HepG2 (cell line): Measurements from ENCODE around the gene CFAP90. TPM values are rescaled to one million over a fixed set of nuclear protein-coding genes. Genes with fewer than 3 reads are reported as not detected.

Source experiments
- ATAC-seq: fragments of 200-7000 bp; cut with Tn5 transposase; 3 replicates; pipeline ENCODE4 v1.9.1; 2020; ENCODE audit warnings: mild to moderate bottlenecking, moderate library complexity
- BruUV-seq: library from RNA; stranded (reverse); fragments of 400-500 nt; replicated peaks from 2 replicates; lab custom pipeline; 2021; lab: Mats Ljungman, UMichigan
- CTCF ChIA-PET: fragments of 300-600 bp; formaldehyde crosslinking; extraction: SDS; loops from one replicate; lab custom pipeline; 2021; ENCODE audit warnings: low total read pairs, inconsistent platforms, low intra/inter-chr PET ratio; lab: Yijun Ruan, JAX
- POLR2A ChIA-PET: fragments of 350-600 bp; sonication (Branson Sonifier 250); formaldehyde crosslinking; loops from one replicate; lab custom pipeline; 2020; ENCODE audit warnings: antibody characterized with exemption, inconsistent platforms; lab: Yijun Ruan, JAX
- DNase-seq: peaks from one replicate; pipeline ENCODE4 v3.0.0-alpha.2; 2015; ENCODE audit warnings: low spot score
- FAIRE-seq: peaks from 3 replicates; lab custom pipeline; 2011; peaks lifted over from hg19 to GRCh38; lab: Jason Lieb, UNC
- H2AFZ ChIP-seq: one replicate; pipeline ENCODE4 v1.6.1; 2011; ENCODE audit warnings: low read length, inconsistent platforms
- H3K27ac ChIP-seq: fragments of 300-600 bp; 3 replicates; pipeline ENCODE4 v1.8.0; 2011; ENCODE audit warnings: mixed run types, mild to moderate bottlenecking, mixed read lengths, low read length, inconsistent platforms; ENCODE audit not compliant: insufficient read depth; ENCODE audit errors: extremely low read length
- H3K27me3 ChIP-seq, 2 experiments: fragments of 200-600 bp in 1 of 2; 2 replicates in 1 of 2; 3 replicates in 1 of 2; pipeline versions ENCODE4 v1.6.0 to v1.8.0; 2011; ENCODE audit warnings: low read length in 2 of 2, mild to moderate bottlenecking in 2 of 2, moderate library complexity in 2 of 2, inconsistent platforms in 1 of 2; ENCODE audit not compliant: insufficient read depth in 2 of 2, control insufficient read depth in 1 of 2
- H3K36me3 ChIP-seq, 2 experiments: fragments of 200-600 bp in 1 of 2; replicated peaks in 1 of 2; 2 replicates in 1 of 2; 3 replicates in 1 of 2; pipeline versions ENCODE4 v1.5.1 to v1.8.0; 2011; ENCODE audit warnings: low read length in 2 of 2, inconsistent platforms in 1 of 2; ENCODE audit not compliant: insufficient read depth in 2 of 2, control insufficient read depth in 1 of 2
- H3K4me1 ChIP-seq: 2 replicates; pipeline ENCODE4 v1.5.1; 2012; ENCODE audit warnings: low read length, inconsistent platforms; ENCODE audit not compliant: insufficient read depth
- H3K4me2 ChIP-seq: 2 replicates; pipeline ENCODE4 v1.6.0; 2011; ENCODE audit warnings: low read depth, low read length, inconsistent platforms
- H3K4me3 ChIP-seq, 3 experiments: fragments of 200-600 bp in 1 of 3; sonication (generic), shearing (Covaris generic) in 1 of 3; replicated peaks in 1 of 3; 2 replicates each; pipeline ENCODE4 v1.5.1; 2011 to 2016; ENCODE audit warnings: low read length in 3 of 3, inconsistent platforms in 2 of 3, low read depth in 2 of 3, mild to moderate bottlenecking in 2 of 3, control low read depth in 1 of 3, mixed read lengths in 1 of 3; ENCODE audit not compliant: insufficient read depth in 1 of 3
- H3K79me2 ChIP-seq: one replicate; pipeline ENCODE4 v1.6.1; 2011; ENCODE audit warnings: low read length, inconsistent platforms; ENCODE audit not compliant: insufficient read depth
- H3K9ac ChIP-seq: 2 replicates; pipeline ENCODE4 v1.6.0; 2011; ENCODE audit warnings: mild to moderate bottlenecking, low read depth, low read length, inconsistent platforms; ENCODE audit not compliant: insufficient read depth
- H3K9me3 ChIP-seq: 2 replicates; pipeline ENCODE4 v1.5.1; 2012; ENCODE audit warnings: mild to moderate bottlenecking, low read length
- H4K20me1 ChIP-seq: 2 replicates; pipeline ENCODE4 v1.6.0; 2011; ENCODE audit warnings: inconsistent platforms, mild to moderate bottlenecking, low read length, moderate library complexity; ENCODE audit not compliant: insufficient read depth
- DR1 ChIP-seq: sonication (generic); formaldehyde crosslinking; IDR thresholded peaks from 2 replicates; pipeline ENCODE4 v1.8.0; 2021; ENCODE audit warnings: mild to moderate bottlenecking, missing genetic modification reagents, inconsistent platforms
- KAT8 ChIP-seq: IDR thresholded peaks from 2 replicates; pipeline ENCODE4 v1.6.1; 2016; ENCODE audit warnings: missing genetic modification reagents, missing compliant biosample characterization
- MIXL1 ChIP-seq: IDR thresholded peaks from 2 replicates; pipeline ENCODE4 v1.6.1; 2016
- RAD51 ChIP-seq: fragments of 450-650 bp; IDR thresholded peaks from 2 replicates; pipeline ENCODE4 v1.6.1; 2016; ENCODE audit warnings: borderline replicate concordance
- RXRA ChIP-seq: sonication (generic); formaldehyde crosslinking; IDR thresholded peaks from 2 replicates; pipeline ENCODE4 v1.5.1; 2020; ENCODE audit warnings: missing genetic modification reagents
- SATB2 ChIP-seq: sonication (generic); formaldehyde crosslinking; IDR thresholded peaks from 2 replicates; pipeline ENCODE4 v1.5.0; 2020; ENCODE audit warnings: missing genetic modification reagents
- ZFY ChIP-seq: sonication (generic); formaldehyde crosslinking; IDR thresholded peaks from 2 replicates; pipeline ENCODE4 v1.4.0; 2020; ENCODE audit warnings: missing genetic modification reagents
- ZNF44 ChIP-seq: sonication (generic); formaldehyde crosslinking; IDR thresholded peaks from 2 replicates; pipeline ENCODE4 v1.5.1; 2020; ENCODE audit warnings: mild to moderate bottlenecking, missing genetic modification reagents
- ZNF605 ChIP-seq: sonication (generic); formaldehyde crosslinking; IDR thresholded peaks from 2 replicates; pipeline ENCODE4 v1.8.0; 2022; ENCODE audit warnings: mild to moderate bottlenecking, missing genetic modification reagents
- ZNF652 ChIP-seq: IDR thresholded peaks from 2 replicates; pipeline ENCODE4 v1.6.1; 2016; ENCODE audit warnings: low read depth, borderline replicate concordance
- ZNF878 ChIP-seq: sonication (generic); formaldehyde crosslinking; IDR thresholded peaks from 2 replicates; pipeline ENCODE4 v1.8.1; 2023; ENCODE audit warnings: mild to moderate bottlenecking, missing genetic modification reagents, moderate library complexity
- WGBS: methylation state at CpG from one replicate; pipeline ENCODE4 v1.1.6; 2017; ENCODE audit warnings: low lambda C conversion rate; 5-methylcytosine and 5-hydroxymethylcytosine counted together
- in situ Hi-C: cut with HindIII; loops from 2 replicates; pipeline ENCODE4 v1.10.0; 2017; ENCODE audit warnings: low pct_unique_long_range_greater_than_20kb; ENCODE audit not compliant: extremely low pct_ligation_motif_present
- intact Hi-C: fragments of 100-400 bp; cut with micrococcal nuclease; formaldehyde crosslinking; loops from one replicate; pipeline ENCODE4 v1.10.0; 2022; ENCODE audit not compliant: unreplicated experiment
- polyA plus RNA-seq, 8 experiments: library from polyadenylated mRNA; depleted of rRNA in 3 of 8; stranded (reverse) in 7 of 8; unstranded in 1 of 8; fragments of >200 nt; fragmentation: Illumina TruSeq in 4 of 8; extraction: Trizol in 4 of 8; gene quantifications; 2 replicates each; pipeline versions ENCODE4 v1.2.1 to v1.2.3, GENCODE V29; 2011 to 2016; ENCODE audit warnings: low read depth in 4 of 8, missing spikeins in 1 of 8, mixed read lengths in 1 of 8; ENCODE audit not compliant: insufficient read depth in 1 of 8
- total RNA-seq, 5 experiments: library from RNA; depleted of rRNA; stranded (reverse); fragments of >200 nt; fragmentation: Illumina TruSeq; extraction: Trizol; gene quantifications; 2 replicates each; pipeline ENCODE4 v1.2.3, GENCODE V29; 2016; ENCODE audit warnings: low read depth in 1 of 5
- TF ChIP-seq, protein P1 (sequence below): sonication (generic); formaldehyde crosslinking; IDR thresholded peaks from 2 replicates; pipeline ENCODE4 v1.4.0; 2020; ENCODE audit warnings: missing genetic modification reagents
- TF ChIP-seq, protein P2 (sequence below): sonication (generic); formaldehyde crosslinking; IDR thresholded peaks from 2 replicates; pipeline ENCODE4 v1.5.0; 2020; ENCODE audit warnings: mild to moderate bottlenecking, missing genetic modification reagents
- TF ChIP-seq, protein P3 (sequence below): sonication (generic); formaldehyde crosslinking; IDR thresholded peaks from 2 replicates; pipeline ENCODE4 v1.8.0; 2022; ENCODE audit warnings: low read depth, missing genetic modification reagents

The CFAP90 gene
- total and polyA plus RNA-seq, 2 of the 13 experiments (the other 11 are each of a cell fraction or from before 2014, with no cell fraction given), result 0.11 TPM; not detected in 1

DNA sequence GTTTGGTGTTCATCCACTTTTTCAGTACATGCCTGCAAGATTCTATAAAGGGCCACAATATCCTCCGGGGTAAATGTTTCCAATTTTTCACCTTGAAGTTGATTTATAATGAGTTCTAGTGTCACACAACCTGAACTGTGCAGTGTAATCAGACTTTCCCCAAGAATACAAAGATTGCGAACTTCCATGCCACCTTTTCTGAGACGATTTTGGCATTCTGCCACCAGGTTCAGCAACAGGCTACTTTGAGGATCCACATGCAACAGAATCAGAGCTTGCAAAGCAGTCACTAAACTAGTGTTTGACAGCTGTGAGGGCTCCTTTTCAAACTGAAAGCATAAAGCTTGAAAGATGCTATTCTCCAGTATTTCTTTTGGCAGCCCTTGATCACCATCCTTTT is 16.3 kb upstream of the CFAP90 start:
- no peak for FAIRE-seq
- no peak for ATAC-seq
- Histone ChIP-seq H3K4me2 (peak overlapping the region; percentile 82), H3K4me1 (peaks cover 50% of the 10 kb centered on the region), H2AFZ (no peak overlapping the region), H3K4me3 (peak overlapping the region in 1 of 3 experiments; percentile 89; a peak in 1 of 6 replicates), H3K27me3 (no peaks in the 10 kb centered on the region; a peak in 1 of 5 replicates), H4K20me1 (peaks cover 15% of the 10 kb centered on the region; the same call in 1 of the 2 replicates), H3K36me3 (peaks cover 1 to 32% of the 10 kb centered on the region in 2 experiments; a peak in 4 of 5 replicates), H3K9ac (no peak overlapping the region), H3K9me3 (no peaks in the 10 kb centered on the region), H3K79me2 (peaks cover 46% of the 10 kb centered on the region), H3K27ac (no peak overlapping the region)
- TF ChIP-seq, protein P1, sequence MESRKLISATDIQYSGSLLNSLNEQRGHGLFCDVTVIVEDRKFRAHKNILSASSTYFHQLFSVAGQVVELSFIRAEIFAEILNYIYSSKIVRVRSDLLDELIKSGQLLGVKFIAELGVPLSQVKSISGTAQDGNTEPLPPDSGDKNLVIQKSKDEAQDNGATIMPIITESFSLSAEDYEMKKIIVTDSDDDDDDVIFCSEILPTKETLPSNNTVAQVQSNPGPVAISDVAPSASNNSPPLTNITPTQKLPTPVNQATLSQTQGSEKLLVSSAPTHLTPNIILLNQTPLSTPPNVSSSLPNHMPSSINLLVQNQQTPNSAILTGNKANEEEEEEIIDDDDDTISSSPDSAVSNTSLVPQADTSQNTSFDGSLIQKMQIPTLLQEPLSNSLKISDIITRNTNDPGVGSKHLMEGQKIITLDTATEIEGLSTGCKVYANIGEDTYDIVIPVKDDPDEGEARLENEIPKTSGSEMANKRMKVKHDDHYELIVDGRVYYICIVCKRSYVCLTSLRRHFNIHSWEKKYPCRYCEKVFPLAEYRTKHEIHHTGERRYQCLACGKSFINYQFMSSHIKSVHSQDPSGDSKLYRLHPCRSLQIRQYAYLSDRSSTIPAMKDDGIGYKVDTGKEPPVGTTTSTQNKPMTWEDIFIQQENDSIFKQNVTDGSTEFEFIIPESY (CRISPR knock-in tag), result no peak
- no peak for TF ChIP-seq ZFY (CRISPR knock-in tag)
- no peak for TF ChIP-seq ZNF605 (CRISPR knock-in tag)
- TF ChIP-seq RXRA (CRISPR knock-in tag), result no peak
- no peak for TF ChIP-seq SATB2
- ChIA-PET POLR2A (no interaction called here), CTCF (no interaction called here)
- BruUV-seq, result no TSS peak
- intact Hi-C loops, result no loop called here
- in situ Hi-C loops, result no loop called here
- WGBS, result 72% methylated on average over 3 of the region's 3 CpGs
- DNase-seq, result no peak

DNA sequence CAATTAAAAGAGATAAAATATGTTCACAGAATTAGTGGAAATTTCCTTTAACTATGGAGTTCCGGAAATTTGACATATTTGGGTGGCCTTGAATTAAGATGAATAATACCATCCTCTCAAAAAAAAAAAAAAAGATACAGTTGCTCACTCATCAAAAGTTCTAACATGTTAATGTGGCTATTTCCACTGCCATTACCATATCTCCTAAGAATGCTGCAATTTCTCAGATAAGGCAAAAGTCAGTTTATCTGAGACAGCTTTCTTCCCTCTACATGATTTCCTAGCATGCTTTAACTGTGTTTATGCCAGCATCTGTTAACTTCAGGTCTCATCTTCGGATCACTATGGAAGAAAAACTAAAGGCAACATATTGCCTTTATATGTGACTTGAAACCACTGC is 15.3 kb upstream of the CFAP90 start:
- FAIRE-seq, result no peak
- peaks cover 35% of the 10 kb centered on the region for H3K79me2 ChIP-seq
- WGBS, result 97% methylated on average over 2 of the region's 2 CpGs
- TF ChIP-seq KAT8 (no peak), MIXL1 (CRISPR knock-in tag) (no peak), DR1 (CRISPR knock-in tag) (no peak), ZNF878 (CRISPR knock-in tag) (no peak), ZNF652 (CRISPR knock-in tag) (no peak), RAD51 (no peak), ZNF44 (CRISPR knock-in tag) (no peak)
- TF ChIP-seq, protein P2, sequence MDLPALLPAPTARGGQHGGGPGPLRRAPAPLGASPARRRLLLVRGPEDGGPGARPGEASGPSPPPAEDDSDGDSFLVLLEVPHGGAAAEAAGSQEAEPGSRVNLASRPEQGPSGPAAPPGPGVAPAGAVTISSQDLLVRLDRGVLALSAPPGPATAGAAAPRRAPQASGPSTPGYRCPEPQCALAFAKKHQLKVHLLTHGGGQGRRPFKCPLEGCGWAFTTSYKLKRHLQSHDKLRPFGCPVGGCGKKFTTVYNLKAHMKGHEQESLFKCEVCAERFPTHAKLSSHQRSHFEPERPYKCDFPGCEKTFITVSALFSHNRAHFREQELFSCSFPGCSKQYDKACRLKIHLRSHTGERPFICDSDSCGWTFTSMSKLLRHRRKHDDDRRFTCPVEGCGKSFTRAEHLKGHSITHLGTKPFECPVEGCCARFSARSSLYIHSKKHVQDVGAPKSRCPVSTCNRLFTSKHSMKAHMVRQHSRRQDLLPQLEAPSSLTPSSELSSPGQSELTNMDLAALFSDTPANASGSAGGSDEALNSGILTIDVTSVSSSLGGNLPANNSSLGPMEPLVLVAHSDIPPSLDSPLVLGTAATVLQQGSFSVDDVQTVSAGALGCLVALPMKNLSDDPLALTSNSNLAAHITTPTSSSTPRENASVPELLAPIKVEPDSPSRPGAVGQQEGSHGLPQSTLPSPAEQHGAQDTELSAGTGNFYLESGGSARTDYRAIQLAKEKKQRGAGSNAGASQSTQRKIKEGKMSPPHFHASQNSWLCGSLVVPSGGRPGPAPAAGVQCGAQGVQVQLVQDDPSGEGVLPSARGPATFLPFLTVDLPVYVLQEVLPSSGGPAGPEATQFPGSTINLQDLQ (CRISPR knock-in tag), result no peak
- TF ChIP-seq, protein P3, sequence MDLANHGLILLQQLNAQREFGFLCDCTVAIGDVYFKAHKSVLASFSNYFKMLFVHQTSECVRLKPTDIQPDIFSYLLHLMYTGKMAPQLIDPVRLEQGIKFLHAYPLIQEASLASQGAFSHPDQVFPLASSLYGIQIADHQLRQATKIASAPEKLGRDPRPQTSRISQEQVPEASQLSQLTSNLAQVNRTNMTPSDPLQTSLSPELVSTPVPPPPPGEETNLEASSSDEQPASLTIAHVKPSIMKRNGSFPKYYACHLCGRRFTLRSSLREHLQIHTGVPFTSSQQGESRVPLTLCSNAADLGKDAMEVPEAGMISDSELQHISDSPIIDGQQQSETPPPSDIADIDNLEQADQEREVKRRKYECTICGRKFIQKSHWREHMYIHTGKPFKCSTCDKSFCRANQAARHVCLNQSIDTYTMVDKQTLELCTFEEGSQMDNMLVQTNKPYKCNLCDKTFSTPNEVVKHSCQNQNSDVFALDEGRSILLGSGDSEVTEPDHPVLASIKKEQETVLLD (CRISPR knock-in tag), result no peak

More for the DNA sequence above, 15.3 kb upstream of the CFAP90 start:
- no peak overlapping the region for H2AFZ ChIP-seq
- CTCF ChIA-PET, result no interaction called here
- H3K9me3 ChIP-seq, result no peaks in the 10 kb centered on the region
- no TSS peak for BruUV-seq
- in situ Hi-C loops, result no loop called here
- POLR2A ChIA-PET, result no interaction called here
- H3K27ac ChIP-seq, result no peak overlapping the region
- no peak overlapping the region for H3K4me3 ChIP-seq
- peaks cover 15% of the 10 kb centered on the region; the same call in 1 of the 2 replicates for H4K20me1 ChIP-seq
- DNase-seq, result no peak
- H3K27me3 ChIP-seq, result no peaks in the 10 kb centered on the region; a peak in 1 of 5 replicates
- H3K36me3 ChIP-seq, result peaks cover 3 to 31% of the 10 kb centered on the region in 2 experiments; a peak in 4 of 5 replicates
- ATAC-seq, result no peak
- H3K9ac ChIP-seq, result no peak overlapping the region
- no peak overlapping the region for H3K4me2 ChIP-seq
- peaks cover 39% of the 10 kb centered on the region for H3K4me1 ChIP-seq
- intact Hi-C loops, result no loop called here
